ENCODE measurements around the gene AP3S2. TPM values are rescaled to one million over a fixed set of nuclear protein-coding genes. Genes with fewer than 3 reads are reported as not detected.

Gene AP3S2
- total and polyA plus RNA-seq, 7 donors: 24.1 to 88.5 (median 33.5) TPM

- no peak overlapping the region for H3K27ac ChIP-seq
- H3K4me3 ChIP-seq: no peak overlapping the region
- no peaks in the 10 kb centered on the region for H3K9me3 ChIP-seq
- no peaks in the 10 kb centered on the region for H3K27me3 ChIP-seq
- intact Hi-C loops (cut with DNase I): no loop called here
- peaks cover 0 to 16% (median 8%) of the 10 kb centered on the region in 4 donors for H3K36me3 ChIP-seq
- no peak for DNase-seq
- H3K4me1 ChIP-seq: peaks cover 0 to 29% (median 10%) of the 10 kb centered on the region in 4 donors
- TF ChIP-seq EP300 (IDR thresholded peaks at IDR 0.05) (no peak), POLR2A (IDR thresholded peaks at IDR 0.05) (no peak), POLR2AphosphoS5 (IDR thresholded peaks at IDR 0.05) (no peak), CTCF (IDR thresholded peaks at IDR 0.05) (no peak)
- WGBS, 2 donors: 79 to 85% methylated on average over 1 of the region's 1 CpG
Observed at GRCh38 chr15:89841962-89842361, 51.8 kb downstream of the AP3S2 start.

GRCh38 chr15:89841306-89841705, 52.5 kb downstream of the AP3S2 start:
- 86 to 89% methylated on average over 4 of the region's 4 CpGs for WGBS, 2 donors
- no peak overlapping the region for H3K4me3 ChIP-seq
- no peaks in the 10 kb centered on the region for H3K27me3 ChIP-seq
- no peaks in the 10 kb centered on the region for H3K9me3 ChIP-seq
- peaks cover 0 to 36% (median 15%) of the 10 kb centered on the region in 4 donors for H3K4me1 ChIP-seq
- intact Hi-C loops (cut with DNase I): no loop called here
- TF ChIP-seq EP300 (IDR thresholded peaks at IDR 0.05): no peak
- TF ChIP-seq POLR2AphosphoS5 (IDR thresholded peaks at IDR 0.05): no peak
- no peak for TF ChIP-seq POLR2A (IDR thresholded peaks at IDR 0.05)
- TF ChIP-seq CTCF (IDR thresholded peaks at IDR 0.05): no peak
- H3K27ac ChIP-seq: no peak overlapping the region
- H3K36me3 ChIP-seq: peaks cover 0 to 14% (median 9%) of the 10 kb centered on the region in 4 donors
- no peak for DNase-seq

GRCh38 chr15:89839167-89839810, 54.5 kb downstream of the AP3S2 start:
- peaks cover 9 to 26% (median 19%) of the 10 kb centered on the region in 4 donors for H3K36me3 ChIP-seq
- WGBS, 2 donors: 85 to 93% methylated on average over 4 of the region's 4 CpGs
- no peak overlapping the region for H3K4me3 ChIP-seq
- intact Hi-C loops (cut with DNase I): loop anchor here (10.0 kb wide), 1 partner anchor 74 kb away; no protein-coding TSS in a partner anchor
- no peak overlapping the region for H3K27ac ChIP-seq
- no peaks in the 10 kb centered on the region for H3K27me3 ChIP-seq
- H3K9me3 ChIP-seq: no peaks in the 10 kb centered on the region
- TF ChIP-seq POLR2A (IDR thresholded peaks at IDR 0.05) (no peak), EP300 (IDR thresholded peaks at IDR 0.05) (no peak), POLR2AphosphoS5 (IDR thresholded peaks at IDR 0.05) (no peak), CTCF (IDR thresholded peaks at IDR 0.05) (no peak)
- H3K4me1 ChIP-seq: peaks cover 0 to 32% (median 16%) of the 10 kb centered on the region in 4 donors
- no peak for DNase-seq

- H3K27ac ChIP-seq: peak overlapping the region; percentile 39 to 75 (median 59)
- TF ChIP-seq POLR2AphosphoS5 (IDR thresholded peaks at IDR 0.05): no peak
- no peak for TF ChIP-seq POLR2A (IDR thresholded peaks at IDR 0.05)
- TF ChIP-seq CTCF (IDR thresholded peaks at IDR 0.05): no peak
- TF ChIP-seq EP300 (IDR thresholded peaks at IDR 0.05): no peak
- peaks cover 17 to 38% (median 28%) of the 10 kb centered on the region in 4 donors for H3K36me3 ChIP-seq
- WGBS, 2 donors: 77 to 88% methylated on average over 3 of the region's 3 CpGs
- intact Hi-C loops (cut with DNase I): loop anchor here (10.0 kb wide), 1 partner anchor 73 kb away; no protein-coding TSS in a partner anchor
- no peaks in the 10 kb centered on the region for H3K27me3 ChIP-seq
- peaks cover 0 to 32% (median 16%) of the 10 kb centered on the region in 4 donors for H3K4me1 ChIP-seq
- no peaks in the 10 kb centered on the region for H3K9me3 ChIP-seq
- H3K4me3 ChIP-seq: no peak overlapping the region
- DNase-seq: no peak
Observed at GRCh38 chr15:89837830-89838178, 56.0 kb downstream of the AP3S2 start.
